T follicular helper cell (primary cell): ENCODE measurements around the gene UBE2E1.

Source experiments
- DNase-seq: peaks from one replicate; pipeline ENCODE4 v3.0.0-alpha.2; 2020; ENCODE audit warnings: low read depth

Gene UBE2E1

GRCh38 chr3:23795096-23795495 lies 10.7 kb upstream of the UBE2E1 start:
- no peak for DNase-seq

GRCh38 chr3:23796518-23796917 lies 9.2 kb upstream of the UBE2E1 start:
- DNase-seq = no peak

GRCh38 chr3:23797491-23797890 lies 8.3 kb upstream of the UBE2E1 start:
- DNase-seq = no peak

GRCh38 chr3:23798456-23798855 lies 7.3 kb upstream of the UBE2E1 start:
- DNase-seq = no peak

GRCh38 chr3:23798876-23799275 lies 6.9 kb upstream of the UBE2E1 start:
- DNase-seq = no peak

GRCh38 chr3:23800731-23801130 lies 5.0 kb upstream of the UBE2E1 start:
- DNase-seq = no peak

- no peak for DNase-seq
Observed at GRCh38 chr3:23804441-23805209, 1.1 kb upstream of the UBE2E1 start.

GRCh38 chr3:23805210-23805632 lies 534 bp upstream of the UBE2E1 start:
- DNase-seq = no peak

GRCh38 chr3:23806534-23807423 lies 1.0 kb downstream of the UBE2E1 start:
- DNase-seq = no peak

- DNase-seq = no peak
Observed at GRCh38 chr3:23807424-23808015, 1.8 kb downstream of the UBE2E1 start.

GRCh38 chr3:23808525-23808924 lies 2.8 kb downstream of the UBE2E1 start:
- DNase-seq = no peak

- DNase-seq = no peak
Observed at GRCh38 chr3:23809294-23809693, 3.5 kb downstream of the UBE2E1 start.

GRCh38 chr3:23809840-23810342 lies 4.1 kb downstream of the UBE2E1 start:
- no peak for DNase-seq

- no peak for DNase-seq
Observed at GRCh38 chr3:23810343-23811184, 4.8 kb downstream of the UBE2E1 start.

- DNase-seq = no peak
Observed at GRCh38 chr3:23811185-23811527, 5.4 kb downstream of the UBE2E1 start.

- no peak for DNase-seq
Observed at GRCh38 chr3:23811919-23812318, 6.2 kb downstream of the UBE2E1 start.

GRCh38 chr3:23815879-23816278 lies 10.1 kb downstream of the UBE2E1 start:
- DNase-seq = no peak

- DNase-seq = no peak
Observed at GRCh38 chr3:23816721-23817120, 11.0 kb downstream of the UBE2E1 start.

- no peak for DNase-seq
Observed at GRCh38 chr3:23817508-23818223, 11.9 kb downstream of the UBE2E1 start.

GRCh38 chr3:23819599-23820360 lies 14.0 kb downstream of the UBE2E1 start:
- DNase-seq = no peak
